Sigmoid colon (tissue), 4 donors: ENCODE measurements around the gene TBC1D8.

Source experiments
- EP300 ChIP-seq, 4 donors: sonication (generic); formaldehyde crosslinking; IDR thresholded peaks; one replicate each; pipeline ENCODE4 v1.6.1; 2017; ENCODE audit warnings: antibody characterized with exemption in 4 of 4
- POLR2A ChIP-seq, 2 donors: fragments of 450-650 bp; IDR thresholded peaks; one replicate each; pipeline ENCODE4 v1.6.1; 2016; ENCODE audit warnings: antibody characterized with exemption in 2 of 2, mild to moderate bottlenecking in 2 of 2, moderate library complexity in 2 of 2
- TF ChIP-seq, protein P1 (sequence below), 4 experiments: fragments of 450-650 bp in 3 of 4; fragments of 200-600 bp in 1 of 4; IDR thresholded peaks; one replicate each; pipeline ENCODE4 v1.5.1; 2016 to 2019; ENCODE audit warnings: antibody characterized with exemption in 4 of 4, mild to moderate bottlenecking in 3 of 4, moderate library complexity in 2 of 4

- TF ChIP-seq EP300 (IDR thresholded peaks at IDR 0.05) (no peak), POLR2A (IDR thresholded peaks at IDR 0.05) (no peak)
- TF ChIP-seq, protein P1, sequence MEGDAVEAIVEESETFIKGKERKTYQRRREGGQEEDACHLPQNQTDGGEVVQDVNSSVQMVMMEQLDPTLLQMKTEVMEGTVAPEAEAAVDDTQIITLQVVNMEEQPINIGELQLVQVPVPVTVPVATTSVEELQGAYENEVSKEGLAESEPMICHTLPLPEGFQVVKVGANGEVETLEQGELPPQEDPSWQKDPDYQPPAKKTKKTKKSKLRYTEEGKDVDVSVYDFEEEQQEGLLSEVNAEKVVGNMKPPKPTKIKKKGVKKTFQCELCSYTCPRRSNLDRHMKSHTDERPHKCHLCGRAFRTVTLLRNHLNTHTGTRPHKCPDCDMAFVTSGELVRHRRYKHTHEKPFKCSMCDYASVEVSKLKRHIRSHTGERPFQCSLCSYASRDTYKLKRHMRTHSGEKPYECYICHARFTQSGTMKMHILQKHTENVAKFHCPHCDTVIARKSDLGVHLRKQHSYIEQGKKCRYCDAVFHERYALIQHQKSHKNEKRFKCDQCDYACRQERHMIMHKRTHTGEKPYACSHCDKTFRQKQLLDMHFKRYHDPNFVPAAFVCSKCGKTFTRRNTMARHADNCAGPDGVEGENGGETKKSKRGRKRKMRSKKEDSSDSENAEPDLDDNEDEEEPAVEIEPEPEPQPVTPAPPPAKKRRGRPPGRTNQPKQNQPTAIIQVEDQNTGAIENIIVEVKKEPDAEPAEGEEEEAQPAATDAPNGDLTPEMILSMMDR (IDR thresholded peaks at IDR 0.05): no peak
These were observed 17.5 kb upstream of the TBC1D8 start for GRCh38 chr2:101168706-101169105.
